A673 (cell line): ENCODE data around the gene RNF44.

ENCODE experiments used
- EZH2 ChIP-seq: fragments of 200-600 bp; sonication (generic); IDR thresholded peaks from 2 replicates; pipeline ENCODE4 v1.6.1; 2017; ENCODE audit warnings: borderline replicate concordance, low read depth, mild to moderate bottlenecking, mixed read lengths, antibody characterized with exemption, low read length; ENCODE audit not compliant: poor library complexity, severe bottlenecking
- TF ChIP-seq, protein P1 (sequence below): fragments of 300-800, 200-600 bp; sonication (generic); conservative IDR thresholded peaks from 2 replicates; pipeline ENCODE4 v1.5.1; 2017; ENCODE audit warnings: low read depth, mild to moderate bottlenecking, antibody characterized with exemption, low read length, moderate library complexity, mixed read lengths

DNA sequence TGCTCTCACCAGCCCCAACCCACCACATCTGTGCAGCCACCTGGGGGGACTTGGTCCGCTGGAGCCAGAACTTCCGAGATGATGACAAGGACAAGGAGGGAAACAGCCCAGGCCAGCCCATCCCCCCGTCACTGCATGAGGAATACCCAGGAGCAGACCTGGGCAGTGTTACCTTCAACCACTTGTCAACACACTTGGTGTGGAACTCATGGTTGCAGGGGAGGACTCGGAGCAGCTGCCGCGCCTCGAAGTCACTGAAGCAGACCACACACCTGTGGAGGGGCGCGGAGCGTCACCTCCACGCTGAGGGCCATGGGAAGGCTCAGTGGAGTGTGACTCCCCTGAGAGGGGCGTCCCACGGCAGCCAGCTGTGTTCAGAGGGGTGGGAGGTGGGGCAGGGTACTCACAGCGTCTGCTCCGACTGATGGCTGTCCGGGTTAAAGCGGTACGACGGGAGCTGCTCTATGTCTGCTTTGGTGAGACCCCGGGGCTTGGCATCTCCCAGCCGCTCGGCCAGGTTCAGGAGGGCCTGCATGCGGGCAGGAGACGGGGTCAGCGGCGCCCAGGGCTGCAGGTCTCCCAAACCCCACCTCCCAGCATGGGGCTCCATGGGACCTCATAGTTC lies 8.0 kb downstream of the RNF44 start:
- TF ChIP-seq, protein P1, sequence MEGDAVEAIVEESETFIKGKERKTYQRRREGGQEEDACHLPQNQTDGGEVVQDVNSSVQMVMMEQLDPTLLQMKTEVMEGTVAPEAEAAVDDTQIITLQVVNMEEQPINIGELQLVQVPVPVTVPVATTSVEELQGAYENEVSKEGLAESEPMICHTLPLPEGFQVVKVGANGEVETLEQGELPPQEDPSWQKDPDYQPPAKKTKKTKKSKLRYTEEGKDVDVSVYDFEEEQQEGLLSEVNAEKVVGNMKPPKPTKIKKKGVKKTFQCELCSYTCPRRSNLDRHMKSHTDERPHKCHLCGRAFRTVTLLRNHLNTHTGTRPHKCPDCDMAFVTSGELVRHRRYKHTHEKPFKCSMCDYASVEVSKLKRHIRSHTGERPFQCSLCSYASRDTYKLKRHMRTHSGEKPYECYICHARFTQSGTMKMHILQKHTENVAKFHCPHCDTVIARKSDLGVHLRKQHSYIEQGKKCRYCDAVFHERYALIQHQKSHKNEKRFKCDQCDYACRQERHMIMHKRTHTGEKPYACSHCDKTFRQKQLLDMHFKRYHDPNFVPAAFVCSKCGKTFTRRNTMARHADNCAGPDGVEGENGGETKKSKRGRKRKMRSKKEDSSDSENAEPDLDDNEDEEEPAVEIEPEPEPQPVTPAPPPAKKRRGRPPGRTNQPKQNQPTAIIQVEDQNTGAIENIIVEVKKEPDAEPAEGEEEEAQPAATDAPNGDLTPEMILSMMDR = no peak
- TF ChIP-seq EZH2 = no peak
